ENCODE data around the gene TCP1.
"Not testable (repeated sequence)": the region's sequence is repeated elsewhere in the genome, so short reads cannot be mapped to it uniquely, and the experiment has no call there.

TCP1 gene

GRCh38 chr6:159777240-159777904, 12.0 kb downstream of the TCP1 start:
- no peak for DNase-seq (ENCODE audit: low read depth, low spot score)

GRCh38 chr6:159772196-159772595, 17.2 kb downstream of the TCP1 start:
- DNase-seq (ENCODE audit: low read depth, low spot score) = no peak

- no peak for DNase-seq (ENCODE audit: low read depth, low spot score)
Measured at GRCh38 chr6:159769470-159769869, 19.9 kb downstream of the TCP1 start.

- DNase-seq (ENCODE audit: low read depth, low spot score) = no peak
Measured at GRCh38 chr6:159766906-159767305, 22.5 kb downstream of the TCP1 start.

- DNase-seq (ENCODE audit: low read depth, low spot score) = no peak
Measured at GRCh38 chr6:159762681-159763293, 26.6 kb downstream of the TCP1 start.

GRCh38 chr6:159761873-159762680, 27.3 kb downstream of the TCP1 start, which contains the start of gene ACAT2:
Gene ACAT2, plus strand, starts transcription at chr6:159762045. Its CDS starts 43 bp downstream, at chr6:159762088.
- peak; percentile 88 for DNase-seq (ENCODE audit: low read depth, low spot score)

- DNase-seq (ENCODE audit: low read depth, low spot score) = no peak
Measured at GRCh38 chr6:159761129-159761872, 28.1 kb downstream of the TCP1 start.

- peak; percentile 89 for DNase-seq (ENCODE audit: low read depth, low spot score)
Measured at GRCh38 chr6:159760602-159761057, 28.8 kb downstream of the TCP1 start.

GRCh38 chr6:159759645-159760044, 29.8 kb downstream of the TCP1 start:
- no peak for DNase-seq (ENCODE audit: low read depth, low spot score)

GRCh38 chr6:159758031-159759001, 31.1 kb downstream of the TCP1 start:
- peak; percentile 7 for DNase-seq (ENCODE audit: low read depth, low spot score)

GRCh38 chr6:159756508-159756907, 32.9 kb downstream of the TCP1 start:
- DNase-seq (ENCODE audit: low read depth, low spot score) = no peak

GRCh38 chr6:159754959-159755914, 34.2 kb downstream of the TCP1 start:
- no peak for DNase-seq (ENCODE audit: low read depth, low spot score)

- no peak for DNase-seq (ENCODE audit: low read depth, low spot score)
Measured at GRCh38 chr6:159754401-159754800, 35.0 kb downstream of the TCP1 start.

GRCh38 chr6:159753081-159753872, 36.1 kb downstream of the TCP1 start:
- DNase-seq (ENCODE audit: low read depth, low spot score) = no peak

- no peak for DNase-seq (ENCODE audit: low read depth, low spot score)
Measured at GRCh38 chr6:159751448-159751847, 38.0 kb downstream of the TCP1 start.

GRCh38 chr6:159748127-159748526, 41.3 kb downstream of the TCP1 start:
- not testable (repeated sequence) for DNase-seq (ENCODE audit: low read depth, low spot score)

- DNase-seq (ENCODE audit: low read depth, low spot score) = no peak
Measured at GRCh38 chr6:159746759-159747158, 42.6 kb downstream of the TCP1 start.

- no peak for DNase-seq (ENCODE audit: low read depth, low spot score)
Measured at GRCh38 chr6:159745081-159745480, 44.3 kb downstream of the TCP1 start.

GRCh38 chr6:159742165-159742564, 47.2 kb downstream of the TCP1 start:
- DNase-seq (ENCODE audit: low read depth, low spot score) = no peak

Data from iPS DF 19.7 (cell line).